ENCODE data around the gene MRPL33.

Gene MRPL33

GRCh38 chr2:27729198-27729597 lies 42.3 kb upstream of the MRPL33 start:
- Histone ChIP-seq H3K4me3 (no peak overlapping the region), H3K9ac (ENCODE audit: insufficient read length) (no peak overlapping the region), H3K27ac (no peak overlapping the region), H3K9me3 (ENCODE audit: low read depth, low read length) (no peaks in the 10 kb centered on the region), H3K36me3 (ENCODE audit: insufficient read depth, low read length) (no peaks in the 10 kb centered on the region)
- TF ChIP-seq FOXP2 (optimal IDR thresholded peaks at IDR 0.05; ENCODE audit: control extremely low read depth, extremely low read length, insufficient read depth) (no peak), EZH2 (IDR thresholded peaks at IDR 0.05) (no peak), POLR2AphosphoS5 (IDR thresholded peaks at IDR 0.05; ENCODE audit: borderline replicate concordance, low read depth, low read length) (no peak)
- DNase-seq (ENCODE audit: low read depth, low spot score), result no peak

- no peak overlapping the region for H3K4me3 ChIP-seq
- H3K9me3 ChIP-seq (ENCODE audit: low read depth, low read length), result no peaks in the 10 kb centered on the region
- no peak overlapping the region for H3K27ac ChIP-seq
- no peaks in the 10 kb centered on the region for H3K36me3 ChIP-seq (ENCODE audit: insufficient read depth, low read length)
- TF ChIP-seq EZH2 (IDR thresholded peaks at IDR 0.05), result no peak
- no peak for TF ChIP-seq POLR2AphosphoS5 (IDR thresholded peaks at IDR 0.05; ENCODE audit: borderline replicate concordance, low read depth, low read length)
- TF ChIP-seq FOXP2 (optimal IDR thresholded peaks at IDR 0.05; ENCODE audit: control extremely low read depth, extremely low read length, insufficient read depth), result no peak
- H3K9ac ChIP-seq (ENCODE audit: insufficient read length), result no peak overlapping the region
- DNase-seq (ENCODE audit: low read depth, low spot score), result no peak
Measured at GRCh38 chr2:27729614-27730013, 41.9 kb upstream of the MRPL33 start.

DNA sequence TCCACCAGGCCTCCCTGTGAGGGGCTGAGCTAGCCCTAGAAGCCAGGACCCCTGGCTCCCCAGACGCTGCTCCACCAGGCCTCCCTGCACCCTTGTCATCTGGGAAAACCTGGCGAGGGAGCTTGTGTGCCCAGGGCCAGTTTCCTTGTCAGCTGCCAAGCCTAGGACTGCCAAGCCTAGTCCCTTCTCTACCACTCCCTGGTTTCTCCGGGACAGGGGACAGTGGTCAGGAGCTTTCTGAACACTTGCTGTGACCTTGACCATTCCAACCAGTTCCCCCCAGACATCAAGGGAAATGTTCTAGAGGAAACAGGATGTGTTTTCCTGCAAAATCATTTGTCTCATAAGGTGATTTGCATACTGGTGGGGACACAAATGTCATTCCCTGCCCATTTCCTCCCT lies 41.3 kb upstream of the MRPL33 start:
- H3K9me3 ChIP-seq (ENCODE audit: low read depth, low read length), result no peaks in the 10 kb centered on the region
- no peaks in the 10 kb centered on the region for H3K36me3 ChIP-seq (ENCODE audit: insufficient read depth, low read length)
- no peak for TF ChIP-seq EZH2 (IDR thresholded peaks at IDR 0.05)
- DNase-seq (ENCODE audit: low read depth, low spot score), result no peak
- H3K4me3 ChIP-seq, result no peak overlapping the region
- no peak overlapping the region for H3K9ac ChIP-seq (ENCODE audit: insufficient read length)
- H3K27ac ChIP-seq, result no peak overlapping the region

GRCh38 chr2:27730980-27731691 lies 40.4 kb upstream of the MRPL33 start:
- no peaks in the 10 kb centered on the region for H3K36me3 ChIP-seq (ENCODE audit: insufficient read depth, low read length)
- H3K9ac ChIP-seq (ENCODE audit: insufficient read length), result no peak overlapping the region
- H3K4me3 ChIP-seq, result no peak overlapping the region
- no peak for DNase-seq (ENCODE audit: low read depth, low spot score)
- H3K27ac ChIP-seq, result no peak overlapping the region
- TF ChIP-seq POLR2AphosphoS5 (IDR thresholded peaks at IDR 0.05; ENCODE audit: borderline replicate concordance, low read depth, low read length) (no peak), EZH2 (IDR thresholded peaks at IDR 0.05) (no peak), FOXP2 (optimal IDR thresholded peaks at IDR 0.05; ENCODE audit: control extremely low read depth, extremely low read length, insufficient read depth) (no peak)
- H3K9me3 ChIP-seq (ENCODE audit: low read depth, low read length), result no peaks in the 10 kb centered on the region

GRCh38 chr2:27734305-27734704 lies 37.2 kb upstream of the MRPL33 start:
- H3K36me3 ChIP-seq (ENCODE audit: insufficient read depth, low read length), result no peaks in the 10 kb centered on the region
- no peaks in the 10 kb centered on the region for H3K9me3 ChIP-seq (ENCODE audit: low read depth, low read length)
- no peak overlapping the region for H3K27ac ChIP-seq
- no peak overlapping the region for H3K4me3 ChIP-seq
- DNase-seq (ENCODE audit: low read depth, low spot score), result no peak
- H3K9ac ChIP-seq (ENCODE audit: insufficient read length), result no peak overlapping the region
- TF ChIP-seq POLR2AphosphoS5 (IDR thresholded peaks at IDR 0.05; ENCODE audit: borderline replicate concordance, low read depth, low read length), result no peak
- TF ChIP-seq FOXP2 (optimal IDR thresholded peaks at IDR 0.05; ENCODE audit: control extremely low read depth, extremely low read length, insufficient read depth), result no peak
- no peak for TF ChIP-seq EZH2 (IDR thresholded peaks at IDR 0.05)

DNA sequence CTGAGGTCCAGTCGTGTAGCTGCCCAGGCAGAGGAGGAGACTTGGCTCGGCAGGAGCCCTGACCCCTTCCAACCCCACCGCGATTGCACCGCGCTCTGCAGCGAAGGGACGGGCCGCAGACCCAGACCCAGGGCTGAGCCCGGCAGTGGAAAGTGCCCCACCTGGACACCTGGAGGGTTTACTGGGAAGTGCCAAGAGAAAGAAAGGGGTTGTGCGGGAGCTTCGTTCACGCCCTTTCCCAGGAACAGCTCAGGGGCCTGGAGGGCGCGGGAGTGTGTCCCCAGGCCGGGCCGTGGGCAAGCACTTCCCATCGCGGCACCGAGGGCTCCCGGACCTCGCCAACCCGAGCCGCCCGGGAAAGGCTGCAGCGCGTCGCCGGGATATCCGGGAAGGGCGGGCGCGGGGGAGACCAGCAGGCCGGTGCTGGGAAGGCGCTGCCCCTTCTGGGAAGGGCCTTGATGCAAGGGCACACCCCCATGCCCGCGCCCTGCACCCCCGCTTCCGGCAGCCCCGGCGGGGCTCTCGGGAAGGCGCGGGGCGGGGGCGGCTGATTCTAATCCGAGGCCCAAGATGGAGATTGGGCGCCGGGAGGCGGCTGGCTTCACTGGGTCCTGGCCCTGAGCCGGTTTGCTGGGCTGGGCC lies 36.1 kb upstream of the MRPL33 start:
- Histone ChIP-seq H3K9me3 (ENCODE audit: low read depth, low read length) (no peaks in the 10 kb centered on the region), H3K27ac (no peak overlapping the region), H3K4me3 (no peak overlapping the region), H3K9ac (ENCODE audit: insufficient read length) (no peak overlapping the region), H3K36me3 (ENCODE audit: insufficient read depth, low read length) (no peaks in the 10 kb centered on the region)
- no peak for DNase-seq (ENCODE audit: low read depth, low spot score)
- TF ChIP-seq FOXP2 (optimal IDR thresholded peaks at IDR 0.05; ENCODE audit: control extremely low read depth, extremely low read length, insufficient read depth), result no peak
- TF ChIP-seq POLR2AphosphoS5 (IDR thresholded peaks at IDR 0.05; ENCODE audit: borderline replicate concordance, low read depth, low read length), result no peak
- no peak for TF ChIP-seq EZH2 (IDR thresholded peaks at IDR 0.05)

DNA sequence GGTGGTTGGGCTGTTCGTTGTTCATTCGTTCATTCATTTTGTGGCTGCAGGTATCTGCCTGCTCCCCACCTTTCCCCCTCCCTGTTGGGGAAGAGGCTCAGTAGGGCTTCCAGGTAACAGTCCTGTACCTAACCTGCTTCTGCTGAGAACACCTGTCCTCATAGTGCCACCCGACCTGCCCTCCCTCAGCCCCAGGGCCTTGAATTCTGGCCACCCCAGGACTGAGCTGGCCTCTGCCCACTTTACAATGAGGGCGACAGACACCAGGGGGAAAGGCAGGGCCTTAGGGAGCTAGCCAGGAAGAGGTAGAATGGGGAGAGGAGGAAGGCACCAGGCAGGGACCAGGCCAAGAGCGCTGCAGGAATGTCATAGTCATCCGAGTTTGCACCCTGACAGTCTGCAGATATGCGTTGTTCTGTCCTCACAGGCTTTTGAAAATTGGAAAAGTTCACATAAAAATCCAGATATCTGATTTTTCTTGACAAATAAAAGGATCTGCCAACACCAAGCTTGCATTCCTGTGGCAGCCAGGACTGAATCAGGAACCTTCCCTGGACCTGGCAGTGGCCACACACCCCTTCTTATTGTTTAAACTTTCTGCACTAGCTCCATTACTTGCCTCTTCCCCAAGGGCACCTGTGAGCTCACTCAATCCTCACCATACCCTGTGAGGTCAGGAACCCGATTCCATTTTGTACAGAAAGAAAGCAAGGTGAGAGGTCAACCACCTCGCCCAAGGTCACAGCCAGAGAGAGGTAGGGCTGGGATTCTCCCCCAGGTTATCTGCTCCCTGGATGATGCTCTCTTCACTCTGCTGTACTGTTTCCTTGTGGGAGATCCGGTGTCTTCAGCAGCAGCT lies 35.3 kb upstream of the MRPL33 start:
- Histone ChIP-seq H3K27ac (no peak overlapping the region), H3K9ac (ENCODE audit: insufficient read length) (no peak overlapping the region), H3K9me3 (ENCODE audit: low read depth, low read length) (no peaks in the 10 kb centered on the region), H3K36me3 (ENCODE audit: insufficient read depth, low read length) (no peaks in the 10 kb centered on the region), H3K4me3 (no peak overlapping the region)
- DNase-seq (ENCODE audit: low read depth, low spot score), result no peak
- TF ChIP-seq POLR2AphosphoS5 (IDR thresholded peaks at IDR 0.05; ENCODE audit: borderline replicate concordance, low read depth, low read length) (no peak), EZH2 (IDR thresholded peaks at IDR 0.05) (no peak), FOXP2 (optimal IDR thresholded peaks at IDR 0.05; ENCODE audit: control extremely low read depth, extremely low read length, insufficient read depth) (no peak)

GRCh38 chr2:27736890-27737204 lies 34.7 kb upstream of the MRPL33 start:
- DNase-seq (ENCODE audit: low read depth, low spot score), result no peak
- no peak overlapping the region for H3K4me3 ChIP-seq
- H3K9ac ChIP-seq (ENCODE audit: insufficient read length), result no peak overlapping the region
- H3K27ac ChIP-seq, result no peak overlapping the region
- H3K36me3 ChIP-seq (ENCODE audit: insufficient read depth, low read length), result no peaks in the 10 kb centered on the region
- H3K9me3 ChIP-seq (ENCODE audit: low read depth, low read length), result no peaks in the 10 kb centered on the region
- TF ChIP-seq EZH2 (IDR thresholded peaks at IDR 0.05) (no peak), FOXP2 (optimal IDR thresholded peaks at IDR 0.05; ENCODE audit: control extremely low read depth, extremely low read length, insufficient read depth) (no peak), POLR2AphosphoS5 (IDR thresholded peaks at IDR 0.05; ENCODE audit: borderline replicate concordance, low read depth, low read length) (no peak)
